ENCODE data around the gene BRD1. TPM values are rescaled to one million over a fixed set of nuclear protein-coding genes. Genes with fewer than 3 reads are reported as not detected.

Gene BRD1
- total and polyA plus RNA-seq, 8 donors: 14.0 to 26.3 (median 17.8) TPM

DNA sequence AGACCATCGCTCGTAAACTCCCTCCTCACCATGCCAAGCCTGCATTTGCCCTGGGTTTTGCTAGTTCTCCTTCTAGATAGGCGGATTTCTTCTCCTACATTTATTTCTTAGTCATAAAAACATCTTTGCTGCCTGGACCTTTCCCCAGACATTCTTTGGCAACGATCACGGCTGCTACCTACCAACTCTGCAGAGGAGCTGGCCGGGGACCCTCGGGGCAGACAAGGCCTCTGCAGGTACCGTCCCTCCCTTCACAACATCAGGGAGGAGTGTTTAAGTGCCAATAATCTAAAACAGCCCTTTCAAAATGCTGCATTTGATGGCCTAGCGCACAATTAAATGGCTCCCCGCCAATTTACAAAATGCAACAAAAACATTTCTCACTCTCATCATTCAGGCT is 34.4 kb downstream of the BRD1 start:
- Histone ChIP-seq H3K9me3 (no peaks in the 10 kb centered on the region), H3K4me3 (no peak overlapping the region), H3K27me3 (no peaks in the 10 kb centered on the region), H3K4me1 (peaks cover 0 to 6% (median 0%) of the 10 kb centered on the region in 3 donors), H3K27ac (no peak overlapping the region), H3K36me3 (peaks cover 0 to 73% (median 38%) of the 10 kb centered on the region in 3 donors)
- WGBS, 2 donors: 88 to 91% methylated on average over 10 of the region's 10 CpGs
- FAIRE-seq (no peak), ATAC-seq (no peak), DNase-seq (peak in 2 of 6 donors; percentile 2 to 14)
- intact Hi-C loops (cut with DNase I): no loop called here
- TF ChIP-seq, protein P1, sequence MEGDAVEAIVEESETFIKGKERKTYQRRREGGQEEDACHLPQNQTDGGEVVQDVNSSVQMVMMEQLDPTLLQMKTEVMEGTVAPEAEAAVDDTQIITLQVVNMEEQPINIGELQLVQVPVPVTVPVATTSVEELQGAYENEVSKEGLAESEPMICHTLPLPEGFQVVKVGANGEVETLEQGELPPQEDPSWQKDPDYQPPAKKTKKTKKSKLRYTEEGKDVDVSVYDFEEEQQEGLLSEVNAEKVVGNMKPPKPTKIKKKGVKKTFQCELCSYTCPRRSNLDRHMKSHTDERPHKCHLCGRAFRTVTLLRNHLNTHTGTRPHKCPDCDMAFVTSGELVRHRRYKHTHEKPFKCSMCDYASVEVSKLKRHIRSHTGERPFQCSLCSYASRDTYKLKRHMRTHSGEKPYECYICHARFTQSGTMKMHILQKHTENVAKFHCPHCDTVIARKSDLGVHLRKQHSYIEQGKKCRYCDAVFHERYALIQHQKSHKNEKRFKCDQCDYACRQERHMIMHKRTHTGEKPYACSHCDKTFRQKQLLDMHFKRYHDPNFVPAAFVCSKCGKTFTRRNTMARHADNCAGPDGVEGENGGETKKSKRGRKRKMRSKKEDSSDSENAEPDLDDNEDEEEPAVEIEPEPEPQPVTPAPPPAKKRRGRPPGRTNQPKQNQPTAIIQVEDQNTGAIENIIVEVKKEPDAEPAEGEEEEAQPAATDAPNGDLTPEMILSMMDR (IDR thresholded peaks at IDR 0.05): no peak

DNA sequence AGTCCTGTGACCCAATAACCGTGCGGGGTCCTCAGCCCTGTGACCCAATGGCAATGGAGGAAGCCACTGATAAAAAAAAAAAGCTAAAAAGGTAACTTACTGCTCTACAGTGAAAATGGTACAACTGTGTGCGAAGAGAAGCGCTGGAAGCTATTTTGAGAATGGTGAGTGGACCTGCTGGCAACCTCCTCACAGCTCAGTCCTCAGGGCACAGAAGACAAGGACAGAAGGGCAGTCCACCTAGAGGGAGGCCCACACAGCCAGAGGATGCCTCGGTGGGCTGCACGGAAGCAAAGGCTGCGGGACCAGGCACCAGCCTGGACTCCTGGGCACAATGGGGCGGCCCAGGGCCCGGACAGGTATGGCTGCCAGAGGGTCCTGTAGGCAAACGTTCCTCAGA is 35.6 kb downstream of the BRD1 start:
- WGBS, 2 donors: 88 to 94% methylated on average over 10 of the region's 10 CpGs
- TF ChIP-seq, protein P1 (IDR thresholded peaks at IDR 0.05): no peak
- no peak overlapping the region for H3K4me3 ChIP-seq
- intact Hi-C loops (cut with DNase I): no loop called here
- DNase-seq (peak in 2 of 6 donors; percentile 18 to 30), FAIRE-seq (no peak), ATAC-seq (no peak)
- peaks cover 0 to 67% (median 26%) of the 10 kb centered on the region in 3 donors for H3K36me3 ChIP-seq
- peaks cover 0 to 6% (median 0%) of the 10 kb centered on the region in 3 donors for H3K4me1 ChIP-seq
- no peaks in the 10 kb centered on the region for H3K9me3 ChIP-seq
- no peak overlapping the region for H3K27ac ChIP-seq
- no peaks in the 10 kb centered on the region for H3K27me3 ChIP-seq

DNA sequence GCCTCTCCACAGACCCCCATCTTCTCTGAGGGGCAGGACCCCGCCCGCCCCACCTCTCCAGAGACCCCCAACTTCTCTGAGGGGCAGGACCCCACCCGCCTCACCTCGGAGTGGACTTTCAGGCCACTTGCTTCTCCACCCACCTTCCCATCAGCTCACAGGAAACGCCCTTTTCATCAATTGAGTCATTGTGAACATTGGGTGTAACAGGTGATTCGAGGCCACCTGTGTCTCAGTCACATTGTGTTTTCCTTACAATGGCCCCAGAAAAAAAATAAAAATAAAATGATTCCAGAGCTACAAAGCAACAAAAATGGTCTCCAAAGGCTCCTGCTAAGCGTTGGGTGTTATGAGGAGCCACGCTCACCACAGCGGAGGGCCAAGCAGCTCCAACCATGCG is 36.0 kb downstream of the BRD1 start:
- DNase-seq (peak in 1 of 6 donors; percentile 25), FAIRE-seq (no peak), ATAC-seq (no peak)
- intact Hi-C loops (cut with DNase I): no loop called here
- Histone ChIP-seq H3K4me1 (peaks cover 0 to 6% (median 0%) of the 10 kb centered on the region in 3 donors), H3K36me3 (peaks cover 0 to 62% (median 21%) of the 10 kb centered on the region in 3 donors), H3K4me3 (no peak overlapping the region), H3K27ac (no peak overlapping the region), H3K9me3 (no peaks in the 10 kb centered on the region), H3K27me3 (no peaks in the 10 kb centered on the region)
- WGBS, 2 donors: 86 to 89% methylated on average over 10 of the region's 10 CpGs
- TF ChIP-seq, protein P1 (IDR thresholded peaks at IDR 0.05): no peak

GRCh38 chr22:49790912-49791311 is 36.8 kb downstream of the BRD1 start:
- no peak overlapping the region for H3K27ac ChIP-seq
- H3K27me3 ChIP-seq: no peaks in the 10 kb centered on the region
- peaks cover 0 to 58% (median 18%) of the 10 kb centered on the region in 3 donors for H3K36me3 ChIP-seq

More at GRCh38 chr22:49790912-49791311, 36.8 kb downstream of the BRD1 start:
- ATAC-seq: no peak
- Histone ChIP-seq H3K4me3 (no peak overlapping the region), H3K4me1 (peaks cover 0 to 6% (median 0%) of the 10 kb centered on the region in 3 donors), H3K9me3 (no peaks in the 10 kb centered on the region)
- peak in 1 of 6 donors; percentile 36 for DNase-seq
- intact Hi-C loops (cut with DNase I): no loop called here
- no peak for FAIRE-seq
- 88 to 93% methylated on average over 16 of the region's 16 CpGs for WGBS, 2 donors
- TF ChIP-seq, protein P1 (IDR thresholded peaks at IDR 0.05): no peak
